Esophagus squamous epithelium (tissue), 5 donors: ENCODE results near the gene MGAT5B. TPM values are rescaled to one million over a fixed set of nuclear protein-coding genes. Genes with fewer than 3 reads are reported as not detected.
A peak's percentile ranks its signal among the peaks of the same experiment; 100 is the strongest.

Source experiments
- DNase-seq: peaks from one replicate; lab custom pipeline; 2025; lab: John Stamatoyannopoulos, UW
- H3K27ac ChIP-seq, 4 donors: fragments of 200-600 bp; sonication (generic); one replicate each; pipeline ENCODE4 v1.5.1; 2016 to 2019; ENCODE audit warnings: mild to moderate bottlenecking in 1 of 4
- H3K27me3 ChIP-seq, 4 donors: fragments of 200-600 bp; sonication (generic); 1 replicate in 3 of 4; 2 replicates in 1 of 4; pipeline versions ENCODE4 v1.5.1 to v1.6.0; 2017 to 2021; ENCODE audit warnings: antibody characterized with exemption in 1 of 4
- H3K36me3 ChIP-seq, 3 donors: fragments of 200-600 bp; sonication (generic); one replicate each; pipeline ENCODE4 v1.5.1; 2016 to 2019
- H3K4me1 ChIP-seq, 3 donors: fragments of 200-600 bp; sonication (generic); one replicate each; pipeline ENCODE4 v1.5.1; 2017 to 2019
- H3K4me3 ChIP-seq, 4 donors: fragments of 200-600 bp; sonication (generic); 1 replicate in 3 of 4; 2 replicates in 1 of 4; pipeline ENCODE4 v1.5.1; 2016 to 2019; ENCODE audit warnings: mild to moderate bottlenecking in 2 of 4, moderate library complexity in 1 of 4
- H3K9me3 ChIP-seq, 3 donors: fragments of 200-600 bp; sonication (generic); one replicate each; pipeline ENCODE4 v1.5.1; 2016 to 2019
- CTCF ChIP-seq, 6 experiments: fragments of 450-650 bp in 4 of 6; fragments of 200-600 bp in 2 of 6; sonication (generic) in 2 of 6; IDR thresholded peaks; one replicate each; pipeline ENCODE4 v1.5.1; 2016 to 2019; ENCODE audit warnings: antibody characterized with exemption in 6 of 6, mild to moderate bottlenecking in 4 of 6, moderate library complexity in 4 of 6
- POLR2A ChIP-seq, 4 donors: fragments of 450-650 bp; IDR thresholded peaks; one replicate each; pipeline ENCODE4 v1.6.1; 2017; ENCODE audit warnings: antibody characterized with exemption in 4 of 4, mild to moderate bottlenecking in 4 of 4, moderate library complexity in 3 of 4
- WGBS, 2 donors: methylation state at CpG; one replicate each; pipeline ENCODE4 v1.1.5; 2018; 5-methylcytosine and 5-hydroxymethylcytosine counted together
- intact Hi-C: fragments of 100-400 bp; cut with DNase I; formaldehyde crosslinking; loops from one replicate; pipeline ENCODE4 v1.15.0; 2022
- total RNA-seq, 4 donors: library from RNA; depleted of rRNA; stranded (reverse); fragments of >200 nt; gene quantifications; one replicate each; pipeline ENCODE4 v1.1.0, GENCODE V29; 2016
- donor health status: DM: yes; HTN: yes; CAD: no.

MGAT5B gene
- total RNA-seq, 4 donors from 2014 or later: 1.3 TPM; not detected in 3

DNA sequence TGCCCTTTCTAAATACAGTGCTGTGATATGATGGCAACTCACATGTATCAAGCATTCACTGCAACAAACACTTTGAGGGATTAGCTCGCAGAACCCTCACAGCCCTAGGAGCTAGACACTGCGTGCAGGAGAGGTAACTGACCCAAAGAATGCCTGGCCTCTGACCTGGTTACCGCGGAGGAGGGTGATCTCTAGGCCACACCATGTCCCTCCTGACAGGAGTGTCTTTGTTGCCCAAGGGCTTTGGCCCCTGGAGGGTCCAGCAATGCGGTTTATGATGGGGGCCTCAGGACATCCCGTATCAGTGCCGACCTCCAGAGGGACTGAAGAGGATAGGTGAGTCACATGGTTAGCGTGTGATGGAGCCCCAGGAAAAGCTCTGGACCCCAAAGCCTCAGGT is 130.6 kb downstream of the MGAT5B start:
- 71 to 78% methylated on average over 3 to 6 of the region's 8 CpGs for WGBS, 2 donors
- no peak for DNase-seq

More for the DNA sequence above, 130.6 kb downstream of the MGAT5B start:
- TF ChIP-seq POLR2A (IDR thresholded peaks at IDR 0.05): no peak
- no peak for TF ChIP-seq CTCF (IDR thresholded peaks at IDR 0.05)
- Histone ChIP-seq H3K27me3 (peaks cover 0 to 82% (median 0%) of the 10 kb centered on the region in 4 donors), H3K4me3 (no peak overlapping the region), H3K36me3 (no peaks in the 10 kb centered on the region), H3K27ac (peak overlapping the region in 1 of 4 donors; percentile 13), H3K4me1 (peaks cover 0 to 5% (median 0%) of the 10 kb centered on the region in 3 donors), H3K9me3 (no peaks in the 10 kb centered on the region)
- intact Hi-C loops: no loop called here

Other genes with a start within 250 kb of the MGAT5B start
- gene ST6GALNAC1, start 224.6 kb upstream of the MGAT5B start, total RNA-seq: 10 to 100 TPM; 10.6 to 63.3 (median 32.7) TPM
- 100 to 1,000 TPM in 1 of 4 donors, 10 to 100 TPM in 3; 11.0 to 116 (median 39.2) TPM for gene MXRA7, start 157.4 kb upstream of the MGAT5B start, total RNA-seq
- 10 to 100 TPM; 13.0 to 17.2 (median 16.7) TPM for gene JMJD6, start 141.8 kb upstream of the MGAT5B start, total RNA-seq
- gene METTL23, start 141.6 kb upstream of the MGAT5B start, total RNA-seq: 10 to 100 TPM; 14.6 to 33.0 (median 24.7) TPM
- 100 to 1,000 TPM; 203 to 286 (median 233) TPM for gene SRSF2, start 131.1 kb upstream of the MGAT5B start, total RNA-seq
- 10 to 100 TPM; 24.2 to 31.0 (median 28.1) TPM for gene MFSD11, start 130.3 kb upstream of the MGAT5B start, total RNA-seq